ENCODE results near the gene WDR18. TPM values are rescaled to one million over a fixed set of nuclear protein-coding genes. Genes with fewer than 3 reads are reported as not detected.

WDR18 gene
- total and polyA plus RNA-seq, 2 of the 8 experiments (the other 6 are each of a cell fraction or from before 2014, with no cell fraction given), result 87.7 to 177 TPM

- TF ChIP-seq JUN (IDR thresholded peaks at IDR 0.05; ENCODE audit: low read depth, low read length), result no peak
- no peak for TF ChIP-seq CHD2 (IDR thresholded peaks at IDR 0.05; ENCODE audit: low read length)
- TF ChIP-seq RAD21 (IDR thresholded peaks at IDR 0.05 in 1 of 2, conservative IDR thresholded peaks at IDR 0.05 in 1 of 2; ENCODE audit: low read depth in 2 of 2, low read length in 2 of 2), result no peak
- no peak for TF ChIP-seq NANOG (IDR thresholded peaks at IDR 0.05; ENCODE audit: insufficient read depth, low read depth, low read length, poor library complexity, severe bottlenecking)
- no peak for TF ChIP-seq USF2 (IDR thresholded peaks at IDR 0.05; ENCODE audit: low read length)
- TF ChIP-seq RBBP5 (IDR thresholded peaks at IDR 0.05; ENCODE audit: borderline replicate concordance, low read depth, low read length), result no peak
Observed at GRCh38 chr19:948842-949496, 35.2 kb upstream of the WDR18 start (continued).

All from H1 (cell line).